ENCODE data around the gene SLC22A23.

- no peak for TF ChIP-seq CTCF (IDR thresholded peaks at IDR 0.05; ENCODE audit: low read length)
- TF ChIP-seq EZH2 (optimal IDR thresholded peaks at IDR 0.05; ENCODE audit: low read depth, low read length): no peak
- TF ChIP-seq EZH2phosphoT487 (IDR thresholded peaks at IDR 0.05; ENCODE audit: low read length): no peak
These were observed 51.2 kb downstream of the SLC22A23 start for GRCh38 chr6:3405679-3406078.

Data from MM.1S (cell line).